Measurements from ENCODE around the gene TRAF1. TPM values are rescaled to one million over a fixed set of nuclear protein-coding genes. Genes with fewer than 3 reads are reported as not detected.

Gene TRAF1
- 0.60 and 0.64 TPM in 2 replicates for polyA plus RNA-seq (2013)

DNA sequence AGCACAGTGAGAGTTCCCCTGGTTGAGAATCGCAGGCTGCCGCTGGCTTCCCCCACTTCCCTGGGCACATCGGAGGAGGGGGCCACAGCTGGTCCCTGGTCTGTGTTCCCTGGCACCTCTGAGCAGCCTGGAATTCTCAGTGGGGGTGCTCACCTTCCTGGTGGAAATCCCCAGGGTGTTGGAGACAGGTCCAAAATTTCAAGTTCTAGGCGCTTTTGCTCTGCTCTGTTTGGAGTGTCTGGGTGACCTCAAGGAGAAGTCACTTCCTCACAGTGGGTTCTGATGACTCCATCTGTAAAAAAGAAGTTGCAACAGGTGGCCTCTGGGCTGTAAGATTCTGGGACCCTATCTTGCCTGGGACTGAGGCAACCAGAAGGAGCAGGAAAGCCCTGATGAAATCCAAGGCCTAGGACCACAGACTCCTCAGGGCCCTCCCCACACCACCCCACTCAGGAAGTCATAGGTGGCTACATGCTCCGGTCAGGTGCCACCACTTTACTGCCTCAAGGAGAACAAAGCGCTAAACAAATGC, at the start of gene TRAF1:
TRAF1 (minus strand) TSS at position 400 of the 532 bp plus-strand sequence. CDS start 721 bp downstream, outside the sequence.
- H3K4me1 ChIP-seq (ENCODE audit: control insufficient read depth in 1 of 2, insufficient read depth in 2 of 2, low read length in 2 of 2): peaks cover 3 to 8% of the 10 kb centered on the region in 2 experiments
- no peak within 1 kb of the TSS for H3K23ac ChIP-seq (ENCODE audit: low read length)
- no peak within 1 kb of the TSS for H3K14ac ChIP-seq (ENCODE audit: low read length)
- H4K12ac ChIP-seq (ENCODE audit: low read depth, low read length): no peak within 1 kb of the TSS
- H2BK120ac ChIP-seq (ENCODE audit: insufficient read depth, low read length, poor library complexity): no peak within 1 kb of the TSS
- no peak for DNase-seq
- H3K79me2 ChIP-seq (ENCODE audit: control insufficient read depth, insufficient read depth, low read length, poor library complexity): no peaks in the 10 kb centered on the region
- no peak within 1 kb of the TSS for H3K4me2 ChIP-seq (ENCODE audit: low read length)
- no peak within 1 kb of the TSS for H2AK5ac ChIP-seq (ENCODE audit: low read length)
- no peak within 1 kb of the TSS for H2BK5ac ChIP-seq (ENCODE audit: low read depth, low read length, poor library complexity)
- peaks cover 7% of the 10 kb centered on the region for H3K79me1 ChIP-seq (ENCODE audit: low read length)
- no peak within 1 kb of the TSS for H3K9ac ChIP-seq (ENCODE audit: low read length)
- H3K18ac ChIP-seq (ENCODE audit: low read length): no peak within 1 kb of the TSS
- peaks cover 5% of the 10 kb centered on the region for H3K27me3 ChIP-seq (ENCODE audit: insufficient read depth, low read length)
- no peak within 1 kb of the TSS for H4K91ac ChIP-seq (ENCODE audit: low read depth, low read length)
- no peak within 1 kb of the TSS for H2BK12ac ChIP-seq (ENCODE audit: low read length)
- H3K36me3 ChIP-seq (ENCODE audit: control insufficient read depth in 1 of 2, insufficient read depth in 2 of 2, low read length in 2 of 2): no peaks in the 10 kb centered on the region
- H3K4ac ChIP-seq (ENCODE audit: low read depth, low read length): no peak within 1 kb of the TSS
- no CpG with 5 or more reads among the region's 6 CpGs for WGBS (ENCODE audit: extremely low coverage, insufficient coverage, insufficient read length)
- no peaks in the 10 kb centered on the region for H3K9me3 ChIP-seq (ENCODE audit: insufficient read depth, low read depth, low read length)
- no peak within 1 kb of the TSS for H3K27ac ChIP-seq (ENCODE audit: low read depth, low read length)
- H2AFZ ChIP-seq (ENCODE audit: insufficient read depth, low read length, poor library complexity): no peak within 1 kb of the TSS
- H4K8ac ChIP-seq (ENCODE audit: low read depth, low read length): no peak within 1 kb of the TSS
- H3K4me3 ChIP-seq (ENCODE audit: low read depth, low read length): no peak within 1 kb of the TSS

DNA sequence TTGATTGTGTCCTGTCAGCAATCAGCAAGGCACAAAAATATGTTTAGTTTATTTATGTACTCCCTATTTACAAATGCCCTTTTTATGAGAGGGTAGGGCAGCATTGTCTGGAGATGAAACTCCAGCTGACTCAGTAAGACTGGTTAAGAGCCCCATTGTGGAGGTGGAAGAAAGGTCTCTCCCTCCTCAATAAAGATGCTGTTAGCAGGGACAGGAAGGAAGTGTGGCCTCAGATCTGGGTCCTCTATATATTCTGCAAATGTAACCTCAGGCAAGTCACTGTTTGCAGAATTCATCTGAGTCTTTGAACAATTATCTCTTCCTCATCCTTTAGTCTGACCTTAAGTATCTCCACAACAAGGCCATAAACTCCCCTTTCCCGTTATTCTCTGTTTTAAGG, 48.3 kb upstream of the TRAF1 start:
- Histone ChIP-seq H3K27me3 (ENCODE audit: insufficient read depth, low read length) (no peaks in the 10 kb centered on the region), H4K8ac (ENCODE audit: low read depth, low read length) (no peak overlapping the region), H4K12ac (ENCODE audit: low read depth, low read length) (no peak overlapping the region), H3K36me3 (ENCODE audit: control insufficient read depth in 1 of 2, insufficient read depth in 2 of 2, low read length in 2 of 2) (no peaks in the 10 kb centered on the region), H2AFZ (ENCODE audit: insufficient read depth, low read length, poor library complexity) (no peak overlapping the region), H2BK120ac (ENCODE audit: insufficient read depth, low read length, poor library complexity) (no peak overlapping the region), H4K91ac (ENCODE audit: low read depth, low read length) (no peak overlapping the region), H2BK12ac (ENCODE audit: low read length) (no peak overlapping the region), H2AK5ac (ENCODE audit: low read length) (no peak overlapping the region), H3K18ac (ENCODE audit: low read length) (no peak overlapping the region), H3K9me3 (ENCODE audit: insufficient read depth, low read depth, low read length) (no peaks in the 10 kb centered on the region), H3K4me3 (ENCODE audit: low read depth, low read length) (no peak overlapping the region), H3K4me1 (ENCODE audit: control insufficient read depth in 1 of 2, insufficient read depth in 2 of 2, low read length in 2 of 2) (no peaks in the 10 kb centered on the region), H3K27ac (ENCODE audit: low read depth, low read length) (no peak overlapping the region), H3K4ac (ENCODE audit: low read depth, low read length) (no peak overlapping the region), H3K4me2 (ENCODE audit: low read length) (no peak overlapping the region), H3K14ac (ENCODE audit: low read length) (no peak overlapping the region), H3K79me2 (ENCODE audit: control insufficient read depth, insufficient read depth, low read length, poor library complexity) (no peaks in the 10 kb centered on the region), H3K23ac (ENCODE audit: low read length) (no peak overlapping the region), H2BK5ac (ENCODE audit: low read depth, low read length, poor library complexity) (no peak overlapping the region), H3K79me1 (ENCODE audit: low read length) (no peaks in the 10 kb centered on the region), H3K9ac (ENCODE audit: low read length) (no peak overlapping the region)
- no CpG with 5 or more reads among the region's 1 CpG for WGBS (ENCODE audit: extremely low coverage, insufficient coverage, insufficient read length)
- no peak for DNase-seq

DNA sequence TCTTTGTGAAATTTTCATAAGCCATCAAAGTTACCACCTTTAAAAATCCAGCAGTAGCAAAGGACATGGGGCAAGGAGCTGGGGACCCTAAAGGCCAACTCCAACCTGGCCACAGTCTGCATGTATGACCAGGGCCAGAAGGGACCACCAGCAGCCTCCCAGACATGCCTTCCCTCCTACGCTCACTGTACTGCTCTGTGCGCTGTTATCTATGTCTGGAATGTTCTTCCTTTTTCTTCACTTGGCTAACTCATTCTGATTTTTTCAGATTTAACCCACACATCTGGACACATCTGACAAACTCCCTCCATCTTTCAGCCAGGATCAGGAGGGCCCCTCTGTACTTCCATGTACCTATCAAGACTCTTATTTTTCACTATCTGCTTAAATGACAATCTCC, 47.6 kb upstream of the TRAF1 start:
- no peaks in the 10 kb centered on the region for H3K4me1 ChIP-seq (ENCODE audit: control insufficient read depth in 1 of 2, insufficient read depth in 2 of 2, low read length in 2 of 2)
- H3K79me2 ChIP-seq (ENCODE audit: control insufficient read depth, insufficient read depth, low read length, poor library complexity): no peaks in the 10 kb centered on the region
- H2BK120ac ChIP-seq (ENCODE audit: insufficient read depth, low read length, poor library complexity): no peak overlapping the region
- no peak overlapping the region for H3K4me2 ChIP-seq (ENCODE audit: low read length)
- H2BK12ac ChIP-seq (ENCODE audit: low read length): no peak overlapping the region
- H3K27ac ChIP-seq (ENCODE audit: low read depth, low read length): no peak overlapping the region
- H3K9ac ChIP-seq (ENCODE audit: low read length): no peak overlapping the region
- no peak overlapping the region for H4K91ac ChIP-seq (ENCODE audit: low read depth, low read length)
- H3K18ac ChIP-seq (ENCODE audit: low read length): no peak overlapping the region
- no peak overlapping the region for H2AFZ ChIP-seq (ENCODE audit: insufficient read depth, low read length, poor library complexity)
- no peak overlapping the region for H4K12ac ChIP-seq (ENCODE audit: low read depth, low read length)
- WGBS (ENCODE audit: extremely low coverage, insufficient coverage, insufficient read length): no CpG with 5 or more reads among the region's 2 CpGs
- no peaks in the 10 kb centered on the region for H3K36me3 ChIP-seq (ENCODE audit: control insufficient read depth in 1 of 2, insufficient read depth in 2 of 2, low read length in 2 of 2)
- H2BK5ac ChIP-seq (ENCODE audit: low read depth, low read length, poor library complexity): no peak overlapping the region
- DNase-seq: no peak
- no peak overlapping the region for H3K4me3 ChIP-seq (ENCODE audit: low read depth, low read length)
- H3K23ac ChIP-seq (ENCODE audit: low read length): no peak overlapping the region
- H3K14ac ChIP-seq (ENCODE audit: low read length): no peak overlapping the region
- no peaks in the 10 kb centered on the region for H3K79me1 ChIP-seq (ENCODE audit: low read length)
- no peaks in the 10 kb centered on the region for H3K9me3 ChIP-seq (ENCODE audit: insufficient read depth, low read depth, low read length)
- no peaks in the 10 kb centered on the region for H3K27me3 ChIP-seq (ENCODE audit: insufficient read depth, low read length)
- no peak overlapping the region for H2AK5ac ChIP-seq (ENCODE audit: low read length)
- no peak overlapping the region for H3K4ac ChIP-seq (ENCODE audit: low read depth, low read length)
- no peak overlapping the region for H4K8ac ChIP-seq (ENCODE audit: low read depth, low read length)

- DNase-seq: no peak
- no peak overlapping the region for H4K91ac ChIP-seq (ENCODE audit: low read depth, low read length)
- H2AK5ac ChIP-seq (ENCODE audit: low read length): no peak overlapping the region
- no peak overlapping the region for H2AFZ ChIP-seq (ENCODE audit: insufficient read depth, low read length, poor library complexity)
- no peaks in the 10 kb centered on the region for H3K27me3 ChIP-seq (ENCODE audit: insufficient read depth, low read length)
- no peaks in the 10 kb centered on the region for H3K79me1 ChIP-seq (ENCODE audit: low read length)
- H3K9me3 ChIP-seq (ENCODE audit: insufficient read depth, low read depth, low read length): no peaks in the 10 kb centered on the region
- H3K4me1 ChIP-seq (ENCODE audit: control insufficient read depth in 1 of 2, insufficient read depth in 2 of 2, low read length in 2 of 2): no peaks in the 10 kb centered on the region
- no peak overlapping the region for H3K23ac ChIP-seq (ENCODE audit: low read length)
- H3K27ac ChIP-seq (ENCODE audit: low read depth, low read length): no peak overlapping the region
- H2BK120ac ChIP-seq (ENCODE audit: insufficient read depth, low read length, poor library complexity): no peak overlapping the region
- no peaks in the 10 kb centered on the region for H3K79me2 ChIP-seq (ENCODE audit: control insufficient read depth, insufficient read depth, low read length, poor library complexity)
- no peak overlapping the region for H2BK12ac ChIP-seq (ENCODE audit: low read length)
- no peaks in the 10 kb centered on the region for H3K36me3 ChIP-seq (ENCODE audit: control insufficient read depth in 1 of 2, insufficient read depth in 2 of 2, low read length in 2 of 2)
- H3K4me2 ChIP-seq (ENCODE audit: low read length): no peak overlapping the region
- H3K4me3 ChIP-seq (ENCODE audit: low read depth, low read length): no peak overlapping the region
- H3K4ac ChIP-seq (ENCODE audit: low read depth, low read length): no peak overlapping the region
- no peak overlapping the region for H4K12ac ChIP-seq (ENCODE audit: low read depth, low read length)
- H3K18ac ChIP-seq (ENCODE audit: low read length): no peak overlapping the region
- H3K9ac ChIP-seq (ENCODE audit: low read length): no peak overlapping the region
- H4K8ac ChIP-seq (ENCODE audit: low read depth, low read length): no peak overlapping the region
- H3K14ac ChIP-seq (ENCODE audit: low read length): no peak overlapping the region
- no peak overlapping the region for H2BK5ac ChIP-seq (ENCODE audit: low read depth, low read length, poor library complexity)
These were observed 45.3 kb upstream of the TRAF1 start for GRCh38 chr9:120971938-120972337.
